CD4-positive, alpha-beta T cell treated with Interleukin-4 for 4 hours (primary cell): ENCODE results near the gene COL23A1.
"Not testable (repeated sequence)": the region's sequence is repeated elsewhere in the genome, so short reads cannot be mapped to it uniquely, and the experiment has no call there.

Source experiments
- DNase-seq: peaks from one replicate; pipeline ENCODE4 v3.0.0-alpha.2; 2020

Gene COL23A1

GRCh38 chr5:178313316-178313715 is 276.9 kb downstream of the COL23A1 start:
- no peak for DNase-seq

- DNase-seq: no peak
Observed at GRCh38 chr5:178312880-178313282, 277.3 kb downstream of the COL23A1 start.

GRCh38 chr5:178310130-178310865 is 279.9 kb downstream of the COL23A1 start:
- no peak for DNase-seq

GRCh38 chr5:178309271-178310013 is 280.8 kb downstream of the COL23A1 start:
- no peak for DNase-seq

GRCh38 chr5:178308541-178309092 is 281.6 kb downstream of the COL23A1 start:
- DNase-seq: no peak

GRCh38 chr5:178307267-178308045 is 282.7 kb downstream of the COL23A1 start:
- no peak for DNase-seq

GRCh38 chr5:178306430-178307225 is 283.6 kb downstream of the COL23A1 start:
- DNase-seq: no peak

- no peak for DNase-seq
Observed at GRCh38 chr5:178305801-178306200, 284.4 kb downstream of the COL23A1 start.

- no peak for DNase-seq
Observed at GRCh38 chr5:178304761-178305645, 285.2 kb downstream of the COL23A1 start.

GRCh38 chr5:178304016-178304415 is 286.2 kb downstream of the COL23A1 start:
- no peak for DNase-seq

GRCh38 chr5:178302321-178302720 is 287.9 kb downstream of the COL23A1 start:
- DNase-seq: not testable (repeated sequence)

- DNase-seq: no peak
Observed at GRCh38 chr5:178301641-178302040, 288.6 kb downstream of the COL23A1 start.

- no peak for DNase-seq
Observed at GRCh38 chr5:178298283-178298807, 291.8 kb downstream of the COL23A1 start.

- no peak for DNase-seq
Observed at GRCh38 chr5:178297751-178298150, 292.4 kb downstream of the COL23A1 start.

GRCh38 chr5:178296066-178296465 is 294.1 kb downstream of the COL23A1 start:
- no peak for DNase-seq

- DNase-seq: no peak
Observed at GRCh38 chr5:178295589-178295988, 294.6 kb downstream of the COL23A1 start.

- no peak for DNase-seq
Observed at GRCh38 chr5:178293815-178294214, 296.4 kb downstream of the COL23A1 start.

GRCh38 chr5:178293400-178293799 is 296.8 kb downstream of the COL23A1 start:
- DNase-seq: no peak

- no peak for DNase-seq
Observed at GRCh38 chr5:178292826-178293205, 297.4 kb downstream of the COL23A1 start.

- DNase-seq: no peak
Observed at GRCh38 chr5:178291969-178292825, 298.0 kb downstream of the COL23A1 start.
